Muscle layer of colon (tissue), 2 donors: ENCODE results near the gene AFF3.

Source experiments
- H3K27ac ChIP-seq: one replicate; pipeline ENCODE4 v1.7.0; 2013; ENCODE audit warnings: low read depth, mild to moderate bottlenecking, low read length, moderate library complexity
- H3K27me3 ChIP-seq, 2 donors: one replicate each; pipeline ENCODE4 v1.7.0; 2013; ENCODE audit warnings: low read length in 2 of 2, mild to moderate bottlenecking in 2 of 2; ENCODE audit not compliant: insufficient read depth in 2 of 2, control insufficient read depth in 1 of 2
- H3K36me3 ChIP-seq: one replicate; pipeline ENCODE4 v1.7.0; 2013; ENCODE audit warnings: mild to moderate bottlenecking, low read length; ENCODE audit not compliant: insufficient read depth
- H3K4me1 ChIP-seq: one replicate; pipeline ENCODE4 v1.7.0; 2013; ENCODE audit warnings: mild to moderate bottlenecking, low read length; ENCODE audit not compliant: insufficient read depth
- H3K4me3 ChIP-seq, 2 donors: one replicate each; pipeline ENCODE4 v1.7.0; 2013; ENCODE audit warnings: low read length in 2 of 2, low read depth in 1 of 2, mild to moderate bottlenecking in 1 of 2, moderate library complexity in 1 of 2
- H3K9ac ChIP-seq: one replicate; pipeline ENCODE4 v1.7.0; 2013; ENCODE audit warnings: low read length
- H3K9me3 ChIP-seq: one replicate; pipeline ENCODE4 v1.7.0; 2013; ENCODE audit warnings: mild to moderate bottlenecking, low read length
- donor health status: abdominal sarcoma.
- donor health status: Adenocarcinoma of cecum.

Gene AFF3

DNA sequence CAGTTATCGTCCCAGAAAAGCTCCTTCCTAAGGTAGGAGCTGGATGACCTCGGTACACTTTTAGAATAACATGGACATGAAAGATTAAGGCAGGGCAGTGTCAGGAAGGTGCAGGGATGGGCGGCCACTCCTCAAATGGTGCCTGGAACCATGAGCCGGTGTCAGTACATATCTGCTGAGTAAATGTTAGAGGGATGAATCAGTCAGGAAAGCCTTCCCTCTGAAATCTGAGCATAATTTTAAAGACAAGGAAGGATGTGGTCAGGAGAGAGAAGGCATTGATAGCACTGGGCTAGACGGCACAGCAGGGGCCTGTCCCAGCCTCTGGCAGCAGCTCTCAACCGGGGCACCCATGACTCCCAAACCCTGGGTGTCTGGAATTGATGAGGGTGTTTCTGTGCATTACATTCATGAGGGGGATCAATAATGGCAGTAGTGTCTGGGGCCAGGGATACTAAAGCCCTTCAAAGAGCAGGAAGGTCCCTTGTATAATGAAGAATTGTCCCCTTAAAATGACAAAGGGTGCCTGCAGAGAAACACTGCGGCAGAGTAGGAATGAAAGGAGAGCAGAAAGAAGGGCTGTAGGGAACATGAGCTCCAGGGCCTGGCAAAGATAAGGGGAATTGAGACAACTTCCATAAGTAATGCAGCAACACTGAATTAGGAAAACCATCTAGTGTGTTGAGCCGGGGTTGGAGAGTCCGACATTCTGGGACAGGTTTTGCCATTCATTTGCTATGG lies 490.3 kb downstream of the AFF3 start:
- H3K4me1 ChIP-seq, result peaks cover 30% of the 10 kb centered on the region
- no peaks in the 10 kb centered on the region for H3K27me3 ChIP-seq
- no peak overlapping the region for H3K9ac ChIP-seq
- H3K4me3 ChIP-seq, result no peak overlapping the region
- H3K36me3 ChIP-seq, result no peaks in the 10 kb centered on the region
- H3K9me3 ChIP-seq, result no peaks in the 10 kb centered on the region
- H3K27ac ChIP-seq, result no peak overlapping the region

DNA sequence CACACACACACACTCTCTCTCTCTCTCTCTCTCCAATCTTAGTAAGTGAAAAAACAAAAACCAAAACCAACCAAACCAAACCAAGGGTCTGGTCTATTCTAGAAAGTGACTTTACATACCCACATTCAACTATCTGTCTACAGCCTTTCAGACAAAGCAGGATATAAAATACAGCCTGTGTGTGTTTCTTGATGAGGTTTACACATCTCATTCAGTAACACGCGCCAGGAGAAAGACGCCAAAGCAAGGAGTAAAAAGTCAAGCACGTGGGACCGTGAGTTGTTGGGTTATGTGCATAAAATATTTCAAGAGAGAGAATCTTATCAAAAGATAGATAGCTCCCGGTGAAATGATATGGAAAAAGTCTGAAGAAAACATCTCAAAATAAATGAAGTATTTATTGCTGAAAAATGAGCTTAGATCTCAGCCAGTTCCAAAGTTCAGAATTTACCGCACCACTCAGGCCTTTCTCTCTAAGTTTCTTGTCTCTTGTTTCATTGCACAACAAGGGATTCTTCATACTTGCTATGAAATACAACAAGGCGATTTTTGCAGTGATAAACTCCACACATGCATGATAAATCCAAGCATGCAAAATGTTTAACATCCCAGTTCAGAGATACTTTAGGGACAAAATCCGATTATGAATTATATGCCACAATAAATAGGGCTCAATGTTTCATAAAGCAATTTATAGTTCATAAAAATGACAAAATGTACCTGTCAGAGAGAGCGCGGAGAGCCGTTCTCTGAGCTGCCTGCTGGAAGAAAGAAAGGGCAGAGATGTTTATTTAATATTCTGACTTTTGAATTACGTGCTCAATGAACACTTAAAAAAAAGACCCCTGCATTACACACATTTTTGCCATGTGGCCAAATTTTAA lies 493.2 kb downstream of the AFF3 start:
- H3K27ac ChIP-seq, result peak overlapping the region; percentile 5

DNA sequence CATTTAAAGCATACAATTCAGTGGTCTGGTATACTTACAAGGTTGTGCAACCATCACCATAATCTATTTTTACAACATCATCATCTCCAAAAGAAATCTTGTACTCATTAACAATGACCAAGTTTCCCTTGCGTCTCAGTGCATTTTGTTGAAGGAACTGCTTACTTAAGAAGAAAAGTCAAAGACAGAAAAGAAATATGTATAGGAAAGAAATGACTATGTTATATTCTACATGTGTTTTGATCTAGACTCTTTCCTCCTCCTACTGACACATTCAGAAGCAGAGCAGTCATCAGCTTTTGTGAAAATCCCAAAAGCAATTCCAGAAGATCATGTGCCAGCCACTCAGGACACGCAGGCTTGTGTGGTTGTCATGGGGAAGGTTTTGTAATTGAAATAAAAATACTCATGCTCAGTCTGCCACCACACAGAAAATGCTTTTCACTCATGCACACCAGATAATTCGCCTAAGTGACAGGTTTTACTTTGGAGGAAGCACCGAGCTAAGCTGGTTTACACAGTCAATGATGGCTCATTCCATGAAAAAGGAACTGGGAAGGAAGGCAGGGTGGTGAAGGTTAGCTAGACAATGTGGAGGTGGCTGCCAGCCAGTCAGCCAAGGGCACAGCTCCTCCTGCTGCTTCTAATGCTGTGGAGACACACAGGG lies 494.1 kb downstream of the AFF3 start:
- Histone ChIP-seq H3K27ac (peak overlapping the region; percentile 43), H3K4me3 (no peak overlapping the region), H3K9ac (no peak overlapping the region), H3K4me1 (peaks cover 41% of the 10 kb centered on the region), H3K36me3 (no peaks in the 10 kb centered on the region), H3K9me3 (no peaks in the 10 kb centered on the region), H3K27me3 (no peaks in the 10 kb centered on the region)

More for the DNA sequence above, 493.2 kb downstream of the AFF3 start:
- Histone ChIP-seq H3K36me3 (no peaks in the 10 kb centered on the region), H3K9ac (no peak overlapping the region), H3K4me1 (peaks cover 33% of the 10 kb centered on the region), H3K9me3 (no peaks in the 10 kb centered on the region), H3K27me3 (no peaks in the 10 kb centered on the region), H3K4me3 (no peak overlapping the region)

DNA sequence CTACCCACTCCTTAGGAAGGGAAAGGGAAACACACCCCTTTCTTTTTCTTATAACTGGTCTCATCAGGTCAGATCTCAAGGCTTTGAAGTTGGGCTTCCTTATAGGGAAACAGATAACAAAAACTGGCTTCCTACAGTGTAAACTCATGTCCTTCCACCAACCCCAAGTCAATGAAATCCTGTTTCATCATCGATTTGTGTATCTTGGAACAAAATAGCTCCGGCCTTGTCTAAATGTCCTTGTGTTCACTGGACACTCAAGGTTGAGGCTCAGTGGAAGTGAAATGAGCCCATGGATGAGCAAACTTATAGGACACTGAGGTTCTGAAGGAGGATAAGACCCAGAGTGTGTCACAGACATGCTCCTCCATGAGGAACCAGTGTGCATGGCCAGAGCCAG lies 496.4 kb downstream of the AFF3 start:
- Histone ChIP-seq H3K9me3 (no peaks in the 10 kb centered on the region), H3K9ac (no peak overlapping the region), H3K27ac (no peak overlapping the region), H3K36me3 (no peaks in the 10 kb centered on the region), H3K27me3 (no peaks in the 10 kb centered on the region), H3K4me3 (no peak overlapping the region), H3K4me1 (peaks cover 46% of the 10 kb centered on the region)

DNA sequence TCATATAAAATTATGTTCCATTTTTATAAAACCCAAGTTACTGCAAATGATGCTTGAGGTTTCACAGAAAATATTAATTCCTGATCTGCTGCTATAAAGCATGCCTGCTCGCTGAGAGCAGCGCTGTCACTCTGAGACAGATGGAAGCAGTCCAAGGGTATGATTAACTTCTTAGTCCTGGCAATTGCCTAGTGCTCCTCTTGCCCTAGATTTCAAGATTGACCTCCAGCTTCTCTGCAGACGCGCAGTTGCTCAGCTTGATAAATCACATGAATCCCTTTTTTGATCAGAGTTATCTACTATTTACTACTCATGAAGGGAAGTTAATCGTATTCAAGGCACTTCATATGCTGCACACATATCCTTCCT lies 498.0 kb downstream of the AFF3 start:
- H3K27ac ChIP-seq, result peak overlapping the region; percentile 29
- H3K4me1 ChIP-seq, result peaks cover 50% of the 10 kb centered on the region
- H3K36me3 ChIP-seq, result no peaks in the 10 kb centered on the region
- H3K4me3 ChIP-seq, result no peak overlapping the region
- H3K27me3 ChIP-seq, result no peaks in the 10 kb centered on the region
- H3K9me3 ChIP-seq, result no peaks in the 10 kb centered on the region
- H3K9ac ChIP-seq, result no peak overlapping the region

DNA sequence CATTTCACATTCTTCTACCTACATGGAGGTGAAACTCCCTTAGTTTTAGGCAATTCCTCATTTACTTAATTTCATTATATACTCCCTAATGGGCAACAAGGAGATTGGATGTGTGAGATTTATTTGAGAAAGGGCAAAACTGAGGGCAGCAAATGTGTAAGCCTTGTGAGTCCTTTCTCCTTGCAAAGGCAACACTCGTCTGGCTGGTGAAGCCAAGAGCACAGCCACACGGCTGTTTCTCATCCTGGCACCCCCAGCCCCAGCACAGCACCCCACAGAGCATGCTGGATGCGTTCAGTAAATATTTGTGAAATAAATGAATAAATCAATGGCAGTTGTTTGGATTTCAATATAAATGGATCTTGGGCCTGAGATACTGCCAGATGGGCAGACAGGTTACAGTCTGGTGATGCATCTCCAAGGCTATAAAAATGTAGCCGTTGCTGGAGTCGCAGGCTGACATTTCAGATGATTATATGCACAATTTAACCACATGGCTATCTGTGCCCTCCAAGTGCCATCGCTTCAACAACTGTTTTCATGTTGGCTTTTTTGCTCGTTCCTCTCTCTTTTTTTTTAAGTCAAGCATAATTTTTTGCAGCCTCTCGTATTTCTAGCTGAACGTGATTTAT lies 498.5 kb downstream of the AFF3 start:
- Histone ChIP-seq H3K4me3 (peak overlapping the region in 1 of 2 donors; percentile 12), H3K9ac (no peak overlapping the region), H3K36me3 (no peaks in the 10 kb centered on the region), H3K27ac (peak overlapping the region; percentile 29), H3K4me1 (peaks cover 45% of the 10 kb centered on the region), H3K9me3 (no peaks in the 10 kb centered on the region), H3K27me3 (no peaks in the 10 kb centered on the region)

DNA sequence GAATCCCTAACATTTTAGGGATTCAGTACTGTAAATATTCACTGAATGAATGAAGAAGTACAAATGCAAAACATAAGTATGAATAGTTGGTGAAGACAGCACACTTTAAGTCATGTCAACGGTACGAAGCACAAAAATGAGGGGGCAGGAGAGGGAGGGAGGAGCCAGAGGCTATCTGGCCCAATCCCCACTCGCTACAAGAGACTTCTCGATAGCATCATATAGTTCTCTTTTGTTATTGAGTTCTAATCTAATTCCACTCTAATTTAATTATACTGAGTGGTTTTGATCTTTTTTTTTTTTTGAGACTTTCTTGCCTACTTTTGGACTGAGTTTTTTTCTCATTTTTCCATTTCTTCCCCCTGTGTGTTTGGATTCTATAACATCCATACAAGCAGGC lies 500.4 kb downstream of the AFF3 start:
- no peaks in the 10 kb centered on the region for H3K36me3 ChIP-seq
- no peaks in the 10 kb centered on the region for H3K27me3 ChIP-seq
- no peak overlapping the region for H3K9ac ChIP-seq
- H3K4me3 ChIP-seq, result no peak overlapping the region
- no peaks in the 10 kb centered on the region for H3K9me3 ChIP-seq
- H3K4me1 ChIP-seq, result peaks cover 30% of the 10 kb centered on the region
- no peak overlapping the region for H3K27ac ChIP-seq

DNA sequence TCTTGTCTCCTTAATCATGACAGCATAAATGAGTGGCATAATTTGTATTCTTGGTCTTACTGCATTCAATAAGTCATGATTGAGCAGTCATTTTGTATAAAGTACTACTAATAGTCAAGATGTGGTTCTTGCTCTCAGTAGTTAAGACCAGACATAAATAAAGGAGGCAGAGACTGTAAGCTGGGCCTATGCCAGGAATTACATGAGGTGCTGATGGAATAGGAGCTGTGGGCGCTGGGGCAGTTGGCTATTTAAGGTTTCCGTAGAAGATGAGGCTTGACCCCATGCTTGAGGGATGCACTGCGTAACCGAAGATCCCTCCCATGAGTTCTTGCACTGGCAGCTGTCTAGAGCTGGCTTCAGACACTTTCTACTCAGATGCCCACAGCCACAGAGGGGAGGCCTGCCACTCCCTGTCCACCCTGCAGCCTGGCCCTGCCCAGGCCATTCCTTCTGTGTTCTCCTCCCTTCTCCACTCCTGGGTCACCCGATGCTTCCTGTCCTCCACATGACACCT lies 501.7 kb downstream of the AFF3 start:
- Histone ChIP-seq H3K9me3 (no peaks in the 10 kb centered on the region), H3K27me3 (no peaks in the 10 kb centered on the region), H3K36me3 (no peaks in the 10 kb centered on the region), H3K9ac (no peak overlapping the region), H3K4me1 (peaks cover 42% of the 10 kb centered on the region), H3K27ac (no peak overlapping the region), H3K4me3 (no peak overlapping the region)

DNA sequence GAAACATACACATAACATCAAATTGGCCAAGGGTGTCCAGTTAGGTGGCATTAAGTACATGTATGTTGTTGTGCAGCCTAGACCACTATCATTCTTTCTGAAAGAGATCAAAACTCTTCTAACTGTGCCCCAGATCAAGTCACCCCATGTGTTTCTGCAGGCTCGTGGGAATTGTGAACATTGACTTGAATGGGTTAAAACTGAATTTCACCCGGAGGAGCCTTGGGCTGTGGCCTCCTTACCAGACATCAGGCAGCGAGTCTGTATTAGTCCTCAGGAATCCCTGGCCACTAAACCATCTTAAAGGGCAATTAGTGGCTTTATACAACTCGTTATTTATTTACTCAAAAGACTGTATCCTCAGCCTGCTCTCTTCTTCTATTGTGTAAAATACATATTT lies 503.6 kb downstream of the AFF3 start:
- H3K9ac ChIP-seq, result no peak overlapping the region
- peaks cover 33% of the 10 kb centered on the region for H3K4me1 ChIP-seq
- no peak overlapping the region for H3K4me3 ChIP-seq
- H3K36me3 ChIP-seq, result no peaks in the 10 kb centered on the region
- H3K9me3 ChIP-seq, result no peaks in the 10 kb centered on the region
- no peaks in the 10 kb centered on the region for H3K27me3 ChIP-seq
- H3K27ac ChIP-seq, result no peak overlapping the region

DNA sequence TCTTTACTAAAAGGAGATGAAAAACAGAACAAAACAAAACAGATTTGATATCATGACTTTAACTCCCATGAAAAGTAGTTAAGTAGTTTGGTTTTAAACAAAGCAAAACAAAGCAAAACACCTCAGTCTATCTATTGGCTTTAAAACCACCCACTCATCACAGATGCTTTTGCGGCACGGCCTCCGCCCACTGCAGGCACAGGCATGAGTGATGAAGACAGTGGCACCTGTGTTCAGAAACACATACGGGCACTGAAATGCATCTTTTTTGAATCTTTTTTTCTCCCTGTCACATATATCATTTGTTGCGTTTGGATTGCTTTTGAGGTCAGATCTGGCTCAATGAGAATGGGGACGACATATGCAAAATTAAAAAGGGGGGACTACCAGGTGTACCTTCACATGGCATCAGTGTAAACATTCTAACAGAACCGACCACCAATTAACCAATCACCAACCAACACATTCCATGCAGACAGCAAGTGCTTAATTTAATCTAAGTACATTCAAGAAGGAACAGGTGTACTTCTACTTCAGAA lies 505.2 kb downstream of the AFF3 start:
- Histone ChIP-seq H3K36me3 (no peaks in the 10 kb centered on the region), H3K4me1 (peaks cover 25% of the 10 kb centered on the region), H3K27me3 (no peaks in the 10 kb centered on the region), H3K27ac (no peak overlapping the region), H3K4me3 (no peak overlapping the region), H3K9me3 (no peaks in the 10 kb centered on the region), H3K9ac (no peak overlapping the region)
